Osteoblast (primary cell): ENCODE data around the gene EPHA7. TPM values are rescaled to one million over a fixed set of nuclear protein-coding genes. Genes with fewer than 3 reads are reported as not detected.

Experiments
- DNase-seq: peaks from one replicate; pipeline ENCODE4 v3.0.0; 2011; ENCODE audit warnings: low spot score, mixed read lengths; ENCODE audit not compliant: insufficient read length; ENCODE audit errors: missing footprints
- H2AFZ ChIP-seq: 2 replicates; pipeline ENCODE4 v1.6.0; 2011; ENCODE audit warnings: mild to moderate bottlenecking, low read length
- H3K27ac ChIP-seq: 2 replicates; pipeline ENCODE4 v1.5.1; 2011; ENCODE audit warnings: mild to moderate bottlenecking, low read depth, low read length, moderate library complexity
- H3K27me3 ChIP-seq: 2 replicates; pipeline ENCODE4 v1.6.0; 2012; ENCODE audit warnings: mild to moderate bottlenecking, control low read depth, inconsistent platforms, low read length, moderate library complexity; ENCODE audit not compliant: insufficient read depth
- H3K36me3 ChIP-seq: 2 replicates; pipeline ENCODE4 v1.5.1; 2011; ENCODE audit warnings: mild to moderate bottlenecking, low read length, control low read depth, moderate library complexity; ENCODE audit not compliant: insufficient read depth
- H3K4me1 ChIP-seq: 2 replicates; pipeline ENCODE4 v1.5.1; 2011; ENCODE audit warnings: mild to moderate bottlenecking, low read length, control low read depth, moderate library complexity; ENCODE audit not compliant: insufficient read depth
- H3K4me2 ChIP-seq: 2 replicates; pipeline ENCODE4 v1.6.0; 2011; ENCODE audit warnings: mild to moderate bottlenecking, low read length; ENCODE audit not compliant: insufficient read depth
- H3K4me3 ChIP-seq: fragments of 200-600 bp; sonication (generic); 3 replicates; pipeline ENCODE4 v1.5.1; 2012; ENCODE audit warnings: mild to moderate bottlenecking, low read length, inconsistent platforms; ENCODE audit not compliant: insufficient read depth
- H3K79me2 ChIP-seq: 2 replicates; pipeline ENCODE4 v1.6.0; 2012; ENCODE audit warnings: mild to moderate bottlenecking, low read length, control low read depth, inconsistent platforms; ENCODE audit not compliant: insufficient read depth
- H3K9me3 ChIP-seq: 2 replicates; pipeline ENCODE4 v1.5.1; 2011; ENCODE audit warnings: low read depth, low read length, control low read depth
- H4K20me1 ChIP-seq: 2 replicates; pipeline ENCODE4 v1.6.0; 2012; ENCODE audit warnings: mild to moderate bottlenecking, low read length, control low read depth; ENCODE audit not compliant: insufficient read depth
- total RNA-seq: library from RNA; depleted of rRNA; stranded (reverse); fragments of >200 nt; gene quantifications from 2 replicates; pipeline ENCODE4 v1.2.3, GENCODE V29; 2012
- TF ChIP-seq, protein P1 (sequence below): IDR thresholded peaks from 2 replicates; pipeline ENCODE4 v1.5.1; 2011; ENCODE audit warnings: mild to moderate bottlenecking, low read depth, low read length, moderate library complexity; ENCODE audit errors: extremely low read depth

EPHA7 gene
- total RNA-seq, 1 donor, result not detected

DNA sequence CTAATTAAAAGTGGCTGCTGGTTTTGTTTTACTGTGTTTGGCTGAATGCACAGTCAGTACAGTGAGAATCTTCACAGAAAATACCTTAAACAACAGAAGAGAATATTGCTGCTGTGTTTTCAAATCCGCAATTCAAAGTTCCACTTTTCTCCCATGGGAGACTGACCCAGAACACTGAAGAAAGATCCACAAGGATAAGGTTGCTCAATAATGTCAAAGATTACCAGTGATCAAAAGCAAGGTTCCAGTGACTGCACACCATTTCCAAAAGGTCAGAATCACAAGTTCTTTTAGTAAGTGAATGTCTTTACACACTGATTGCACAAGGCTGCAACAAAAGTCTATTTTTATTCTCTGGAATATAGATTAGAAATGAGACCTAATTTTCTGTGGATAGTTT, 82.3 kb downstream of the EPHA7 start:
- Histone ChIP-seq H3K4me1 (no peaks in the 10 kb centered on the region), H3K36me3 (no peaks in the 10 kb centered on the region), H3K4me3 (no peak overlapping the region), H4K20me1 (no peaks in the 10 kb centered on the region), H3K27ac (no peak overlapping the region), H3K9me3 (no peaks in the 10 kb centered on the region), H3K27me3 (no peaks in the 10 kb centered on the region), H3K4me2 (no peak overlapping the region), H3K79me2 (no peaks in the 10 kb centered on the region), H2AFZ (no peak overlapping the region)
- TF ChIP-seq, protein P1, sequence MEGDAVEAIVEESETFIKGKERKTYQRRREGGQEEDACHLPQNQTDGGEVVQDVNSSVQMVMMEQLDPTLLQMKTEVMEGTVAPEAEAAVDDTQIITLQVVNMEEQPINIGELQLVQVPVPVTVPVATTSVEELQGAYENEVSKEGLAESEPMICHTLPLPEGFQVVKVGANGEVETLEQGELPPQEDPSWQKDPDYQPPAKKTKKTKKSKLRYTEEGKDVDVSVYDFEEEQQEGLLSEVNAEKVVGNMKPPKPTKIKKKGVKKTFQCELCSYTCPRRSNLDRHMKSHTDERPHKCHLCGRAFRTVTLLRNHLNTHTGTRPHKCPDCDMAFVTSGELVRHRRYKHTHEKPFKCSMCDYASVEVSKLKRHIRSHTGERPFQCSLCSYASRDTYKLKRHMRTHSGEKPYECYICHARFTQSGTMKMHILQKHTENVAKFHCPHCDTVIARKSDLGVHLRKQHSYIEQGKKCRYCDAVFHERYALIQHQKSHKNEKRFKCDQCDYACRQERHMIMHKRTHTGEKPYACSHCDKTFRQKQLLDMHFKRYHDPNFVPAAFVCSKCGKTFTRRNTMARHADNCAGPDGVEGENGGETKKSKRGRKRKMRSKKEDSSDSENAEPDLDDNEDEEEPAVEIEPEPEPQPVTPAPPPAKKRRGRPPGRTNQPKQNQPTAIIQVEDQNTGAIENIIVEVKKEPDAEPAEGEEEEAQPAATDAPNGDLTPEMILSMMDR, result no peak
- DNase-seq, result no peak

DNA sequence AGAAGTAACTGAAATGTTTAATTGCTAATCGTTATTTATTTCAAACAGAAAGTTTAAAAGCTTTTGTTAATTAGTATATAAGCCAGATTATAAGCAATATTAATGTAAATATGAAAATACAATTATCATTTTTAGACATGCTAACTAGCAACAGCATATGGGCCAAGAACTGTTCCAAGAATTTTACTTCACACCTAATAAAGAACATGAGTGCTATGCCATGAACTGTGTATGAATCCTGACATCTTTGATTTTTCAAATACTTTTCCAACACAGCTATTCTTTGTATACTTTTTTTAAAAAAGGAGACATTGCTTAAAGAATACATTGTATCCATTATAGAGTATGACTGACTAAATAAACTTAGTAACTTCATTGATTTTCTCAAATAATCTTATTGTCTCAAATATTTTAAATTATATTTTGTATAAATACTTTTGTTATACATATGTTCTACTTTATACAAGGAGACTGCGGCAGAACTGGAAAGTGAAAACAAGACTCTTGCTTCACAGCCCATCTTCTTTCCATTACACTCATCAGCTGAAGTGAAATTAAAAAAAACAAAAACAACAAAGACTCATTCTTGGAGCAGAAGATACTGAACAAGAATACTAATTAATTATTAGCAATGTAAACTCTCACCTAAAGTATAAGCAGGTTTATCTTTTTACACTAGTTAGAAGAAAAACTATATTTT, 89.9 kb downstream of the EPHA7 start:
- Histone ChIP-seq H4K20me1 (no peaks in the 10 kb centered on the region), H3K27ac (no peak overlapping the region), H3K9me3 (no peaks in the 10 kb centered on the region), H3K4me1 (no peaks in the 10 kb centered on the region), H3K36me3 (no peaks in the 10 kb centered on the region), H3K4me2 (no peak overlapping the region), H3K79me2 (no peaks in the 10 kb centered on the region), H3K4me3 (no peak overlapping the region), H2AFZ (no peak overlapping the region), H3K27me3 (no peaks in the 10 kb centered on the region)
- TF ChIP-seq, protein P1, result no peak
- no peak for DNase-seq

GRCh38 chr6:93327857-93328256, 91.5 kb downstream of the EPHA7 start:
- H3K79me2 ChIP-seq, result no peaks in the 10 kb centered on the region
- H3K4me2 ChIP-seq, result no peak overlapping the region
- H4K20me1 ChIP-seq, result no peaks in the 10 kb centered on the region
- H3K36me3 ChIP-seq, result no peaks in the 10 kb centered on the region
- DNase-seq, result no peak
- no peak overlapping the region for H3K27ac ChIP-seq
- no peak overlapping the region for H2AFZ ChIP-seq
- no peaks in the 10 kb centered on the region for H3K9me3 ChIP-seq
- no peaks in the 10 kb centered on the region for H3K27me3 ChIP-seq
- no peak overlapping the region for H3K4me3 ChIP-seq
- H3K4me1 ChIP-seq, result no peaks in the 10 kb centered on the region
- TF ChIP-seq, protein P1, result no peak

DNA sequence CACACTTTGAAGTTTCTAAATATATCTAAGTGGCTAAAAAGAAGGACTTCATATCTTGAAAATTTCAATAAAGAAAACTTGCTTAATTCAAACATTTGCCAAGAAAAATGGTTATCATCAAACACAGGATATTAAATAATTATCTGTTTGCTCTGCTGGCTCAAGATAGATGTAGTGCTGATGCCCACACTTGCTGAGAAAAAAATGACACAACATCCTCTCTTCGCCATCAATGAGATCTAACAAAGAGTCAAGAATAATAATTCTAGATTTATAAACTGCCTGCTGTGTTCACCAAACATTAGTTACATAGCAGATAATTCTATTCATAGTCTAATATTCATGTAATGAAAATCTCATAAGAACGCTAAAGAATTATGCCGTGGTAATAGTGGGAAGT, 93.6 kb downstream of the EPHA7 start:
- no peak overlapping the region for H3K27ac ChIP-seq
- TF ChIP-seq, protein P1, result no peak
- H3K36me3 ChIP-seq, result no peaks in the 10 kb centered on the region
- H3K4me1 ChIP-seq, result no peaks in the 10 kb centered on the region
- no peaks in the 10 kb centered on the region for H3K9me3 ChIP-seq
- DNase-seq, result no peak
- H3K4me3 ChIP-seq, result no peak overlapping the region
- no peaks in the 10 kb centered on the region for H4K20me1 ChIP-seq
- no peaks in the 10 kb centered on the region for H3K79me2 ChIP-seq
- H2AFZ ChIP-seq, result no peak overlapping the region
- H3K4me2 ChIP-seq, result no peak overlapping the region
- H3K27me3 ChIP-seq, result no peaks in the 10 kb centered on the region
